GM21515 (cell line): ENCODE data around the gene PCDHB6.
"Not testable (repeated sequence)": the region's sequence is repeated elsewhere in the genome, so short reads cannot be mapped to it uniquely, and the experiment has no call there.

Experiments used
- ATAC-seq: cut with Tn5 transposase; IDR thresholded peaks from one replicate; pipeline ENCODE4 v1.9.1; 2021; ENCODE audit not compliant: unreplicated experiment

The PCDHB6 gene

GRCh38 chr5:141157901-141158300 is 8.0 kb downstream of the PCDHB6 start:
- not testable (repeated sequence) for ATAC-seq

- ATAC-seq: no peak
Observed at GRCh38 chr5:141172381-141173204, 22.7 kb downstream of the PCDHB6 start, which contains the start of gene PCDHB7. TSS of gene PCDHB7 (plus strand) at chr5:141172644. CDS start at chr5:141172836, 192 bp downstream.

- not testable (repeated sequence) for ATAC-seq
Observed at GRCh38 chr5:141174291-141175104, 24.6 kb downstream of the PCDHB6 start.

GRCh38 chr5:141175933-141176332 is 26.1 kb downstream of the PCDHB6 start:
- ATAC-seq: no peak

- ATAC-seq: not testable (repeated sequence)
Observed at GRCh38 chr5:141177577-141178191, 27.8 kb downstream of the PCDHB6 start, which contains the start of gene PCDHB8. TSS of gene PCDHB8 (plus strand) at chr5:141177790. CDS start at chr5:141178035, 245 bp downstream.

GRCh38 chr5:141179371-141179770 is 29.5 kb downstream of the PCDHB6 start:
- not testable (repeated sequence) for ATAC-seq

GRCh38 chr5:141179876-141180275 is 30.0 kb downstream of the PCDHB6 start:
- not testable (repeated sequence) for ATAC-seq

GRCh38 chr5:141180313-141180712 is 30.5 kb downstream of the PCDHB6 start:
- ATAC-seq: no peak

- ATAC-seq: no peak
Observed at GRCh38 chr5:141182248-141182647, 32.4 kb downstream of the PCDHB6 start, which contains the start of gene PCDHB16. TSS of gene PCDHB16 (plus strand) at chr5:141182387. CDS start at chr5:141182560, 173 bp downstream.

- not testable (repeated sequence) for ATAC-seq
Observed at GRCh38 chr5:141184117-141184855, 34.4 kb downstream of the PCDHB6 start.

GRCh38 chr5:141186897-141187512 is 37.1 kb downstream of the PCDHB6 start, which contains the start of gene PCDHB9:
TSS of gene PCDHB9 (plus strand) at chr5:141187161. CDS start at chr5:141187319, 158 bp downstream.
- ATAC-seq: no peak

- ATAC-seq: not testable (repeated sequence)
Observed at GRCh38 chr5:141188682-141189081, 38.8 kb downstream of the PCDHB6 start.

GRCh38 chr5:141189131-141189530 is 39.3 kb downstream of the PCDHB6 start:
- ATAC-seq: not testable (repeated sequence)

GRCh38 chr5:141192110-141192725 is 42.4 kb downstream of the PCDHB6 start, which contains the start of gene PCDHB10:
TSS of gene PCDHB10 (plus strand) at chr5:141192353. CDS start at chr5:141192553, 200 bp downstream.
- ATAC-seq: no peak

GRCh38 chr5:141194332-141194731 is 44.5 kb downstream of the PCDHB6 start:
- not testable (repeated sequence) for ATAC-seq

GRCh38 chr5:141196363-141196762 is 46.5 kb downstream of the PCDHB6 start:
- ATAC-seq: no peak

- no peak for ATAC-seq
Observed at GRCh38 chr5:141199359-141200235, 49.7 kb downstream of the PCDHB6 start, which contains the start of gene PCDHB11. TSS of gene PCDHB11 (plus strand) at chr5:141199627. CDS start at chr5:141199775, 148 bp downstream.

GRCh38 chr5:141201126-141201525 is 51.3 kb downstream of the PCDHB6 start:
- not testable (repeated sequence) for ATAC-seq
